ENCODE data around the gene CD109. TPM values are rescaled to one million over a fixed set of nuclear protein-coding genes. Genes with fewer than 3 reads are reported as not detected.

CD109 gene
- total and polyA plus RNA-seq, 11 donors: 1.9 to 30.5 (median 10.7) TPM

- intact Hi-C loops (cut with DNase I): loop anchor here in 9 of 10 donors (5.0 to 10.0 kb wide), 3 partner anchors 1350 to 1357 kb away; partner anchors contain the start of gene COL12A1 (in 8 of the 9)
- Histone ChIP-seq H3K27me3 (no peaks in the 10 kb centered on the region), H3K27ac (peak overlapping the region in 7 of 12 donors; percentile 1 to 49 (median 26)), H3K9me3 (peaks cover 0 to 5% (median 0%) of the 10 kb centered on the region in 12 donors), H3K4me1 (peaks cover 0 to 3% (median 0%) of the 10 kb centered on the region in 12 donors), H3K4me3 (peak overlapping the region in 2 of 12 donors; percentile 23 to 25), H3K36me3 (no peaks in the 10 kb centered on the region)
- TF ChIP-seq CTCF (IDR thresholded peaks at IDR 0.05): peak; percentile 59 to 94 (median 72)
- TF ChIP-seq POLR2A (IDR thresholded peaks at IDR 0.05): no peak
- 20 to 38% (median 27%) methylated on average over 5 of the region's 5 CpGs for WGBS, 4 donors
- ATAC-seq (peak in 2 of 4 donors; percentile 42 to 68), DNase-seq (peak in 1 of 5 donors; percentile 23)
Measured at GRCh38 chr6:73854998-73855718, 159.2 kb downstream of the CD109 start.

GRCh38 chr6:73857341-73857890, 161.4 kb downstream of the CD109 start:
- intact Hi-C loops (cut with DNase I): loop anchor here in 8 of 10 donors (5.0 to 10.0 kb wide), 2 partner anchors 1347 to 1350 kb away; partner anchors contain the start of gene COL12A1 (in 8 of the 8)
- peak overlapping the region in 4 of 12 donors; percentile 2 to 46 (median 14) for H3K27ac ChIP-seq
- TF ChIP-seq POLR2A (IDR thresholded peaks at IDR 0.05) (no peak), CTCF (IDR thresholded peaks at IDR 0.05) (no peak)
- no peaks in the 10 kb centered on the region for H3K36me3 ChIP-seq
- peaks cover 0 to 3% (median 0%) of the 10 kb centered on the region in 12 donors for H3K4me1 ChIP-seq
- H3K4me3 ChIP-seq: no peak overlapping the region
- H3K27me3 ChIP-seq: no peaks in the 10 kb centered on the region
- no peaks in the 10 kb centered on the region for H3K9me3 ChIP-seq
- 70 to 79% (median 74%) methylated on average over 3 of the region's 3 CpGs for WGBS, 4 donors
- no peak for DNase-seq
- ATAC-seq: peak in 3 of 4 donors; percentile 38 to 48 (median 41)

- Histone ChIP-seq H3K36me3 (no peaks in the 10 kb centered on the region), H3K27ac (no peak overlapping the region), H3K27me3 (no peaks in the 10 kb centered on the region), H3K4me3 (no peak overlapping the region), H3K4me1 (peaks cover 0 to 3% (median 0%) of the 10 kb centered on the region in 12 donors), H3K9me3 (no peaks in the 10 kb centered on the region)
- 88 to 92% (median 90%) methylated on average over 1 of the region's 1 CpG for WGBS, 4 donors
- no peak for DNase-seq
- no peak for TF ChIP-seq POLR2A (IDR thresholded peaks at IDR 0.05)
- TF ChIP-seq CTCF (IDR thresholded peaks at IDR 0.05): no peak
- intact Hi-C loops (cut with DNase I): loop anchor here in 8 of 10 donors (5.0 to 10.0 kb wide), 2 partner anchors 1346 to 1349 kb away; partner anchors contain the start of gene COL12A1 (in 8 of the 8)
- no peak for ATAC-seq
Measured at GRCh38 chr6:73858376-73858775, 162.4 kb downstream of the CD109 start.

GRCh38 chr6:73860303-73860702, 164.3 kb downstream of the CD109 start:
- no peaks in the 10 kb centered on the region for H3K36me3 ChIP-seq
- ATAC-seq (no peak), DNase-seq (no peak)
- H3K27me3 ChIP-seq: no peaks in the 10 kb centered on the region
- TF ChIP-seq POLR2A (IDR thresholded peaks at IDR 0.05) (no peak), CTCF (IDR thresholded peaks at IDR 0.05) (no peak)
- peaks cover 0 to 3% (median 0%) of the 10 kb centered on the region in 12 donors for H3K4me1 ChIP-seq
- no peaks in the 10 kb centered on the region for H3K9me3 ChIP-seq
- H3K4me3 ChIP-seq: no peak overlapping the region
- no peak overlapping the region for H3K27ac ChIP-seq
- intact Hi-C loops (cut with DNase I): no loop called here
- 84 to 95% (median 91%) methylated on average over 1 of the region's 1 CpG for WGBS, 4 donors
